Esophagus muscularis mucosa (tissue), 4 donors: ENCODE data around the gene GMDS.

Source experiments
- EP300 ChIP-seq: sonication (generic); formaldehyde crosslinking; IDR thresholded peaks from one replicate; pipeline ENCODE4 v1.6.1; 2017; ENCODE audit warnings: antibody characterized with exemption
- POLR2AphosphoS5 ChIP-seq, 2 donors: sonication (generic); formaldehyde crosslinking; IDR thresholded peaks; one replicate each; pipeline ENCODE4 v1.6.1; 2017; ENCODE audit warnings: antibody characterized with exemption in 2 of 2
- TF ChIP-seq, protein P1 (sequence below), 3 experiments: fragments of 200-600 bp in 2 of 3; fragments of 450-650 bp in 1 of 3; sonication (generic) in 2 of 3; IDR thresholded peaks; one replicate each; pipeline ENCODE4 v1.5.1; 2017 to 2019; ENCODE audit warnings: antibody characterized with exemption in 3 of 3, mild to moderate bottlenecking in 2 of 3, moderate library complexity in 1 of 3

DNA sequence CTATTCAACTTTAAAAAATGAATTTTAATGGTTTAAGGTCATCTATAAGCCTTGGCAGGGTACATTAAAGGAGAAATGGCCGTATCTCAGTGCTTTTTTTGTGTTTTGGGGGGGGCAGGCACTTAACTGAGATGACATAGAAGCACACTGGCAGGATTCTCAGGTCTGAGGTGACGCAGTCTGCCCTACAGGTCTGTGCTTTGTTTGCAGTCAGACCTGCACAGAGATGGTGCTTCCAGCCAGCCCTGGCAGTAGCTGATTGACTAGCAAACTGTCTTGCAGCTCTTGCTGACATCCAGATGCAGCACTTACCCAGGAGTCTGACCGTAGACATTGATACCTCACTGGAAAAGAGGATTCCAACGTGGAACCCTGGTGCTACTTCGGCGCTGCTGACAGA, 386.5 kb downstream of the GMDS start:
- TF ChIP-seq, protein P1, sequence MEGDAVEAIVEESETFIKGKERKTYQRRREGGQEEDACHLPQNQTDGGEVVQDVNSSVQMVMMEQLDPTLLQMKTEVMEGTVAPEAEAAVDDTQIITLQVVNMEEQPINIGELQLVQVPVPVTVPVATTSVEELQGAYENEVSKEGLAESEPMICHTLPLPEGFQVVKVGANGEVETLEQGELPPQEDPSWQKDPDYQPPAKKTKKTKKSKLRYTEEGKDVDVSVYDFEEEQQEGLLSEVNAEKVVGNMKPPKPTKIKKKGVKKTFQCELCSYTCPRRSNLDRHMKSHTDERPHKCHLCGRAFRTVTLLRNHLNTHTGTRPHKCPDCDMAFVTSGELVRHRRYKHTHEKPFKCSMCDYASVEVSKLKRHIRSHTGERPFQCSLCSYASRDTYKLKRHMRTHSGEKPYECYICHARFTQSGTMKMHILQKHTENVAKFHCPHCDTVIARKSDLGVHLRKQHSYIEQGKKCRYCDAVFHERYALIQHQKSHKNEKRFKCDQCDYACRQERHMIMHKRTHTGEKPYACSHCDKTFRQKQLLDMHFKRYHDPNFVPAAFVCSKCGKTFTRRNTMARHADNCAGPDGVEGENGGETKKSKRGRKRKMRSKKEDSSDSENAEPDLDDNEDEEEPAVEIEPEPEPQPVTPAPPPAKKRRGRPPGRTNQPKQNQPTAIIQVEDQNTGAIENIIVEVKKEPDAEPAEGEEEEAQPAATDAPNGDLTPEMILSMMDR (IDR thresholded peaks at IDR 0.05) = no peak
- TF ChIP-seq EP300 = no peak
- no peak for TF ChIP-seq POLR2AphosphoS5 (IDR thresholded peaks at IDR 0.05)
